Prostate gland (tissue), 2 donors: ENCODE data around the gene PANK1. TPM values are rescaled to one million over a fixed set of nuclear protein-coding genes. Genes with fewer than 3 reads are reported as not detected.

ENCODE experiments used
- DNase-seq: peaks from one replicate; pipeline ENCODE4 v3.0.0-alpha.2; 2019; ENCODE audit warnings: low spot score
- H3K27ac ChIP-seq, 2 donors: fragments of 200-600 bp; sonication (generic); 2 replicates each; pipeline ENCODE4 v1.5.1; 2017 to 2019
- H3K27me3 ChIP-seq: fragments of 200-600 bp; sonication (generic); replicated peaks from 2 replicates; pipeline ENCODE4 v1.5.1; 2019; ENCODE audit not compliant: insufficient read depth
- H3K36me3 ChIP-seq, 2 donors: fragments of 200-600 bp; sonication (generic); 1 replicate in 1 of 2; 2 replicates in 1 of 2; pipeline versions ENCODE4 v1.5.1 to v1.8.1; 2017 to 2019
- H3K4me1 ChIP-seq: fragments of 200-600 bp; sonication (generic); replicated peaks from 2 replicates; pipeline ENCODE4 v1.5.1; 2019
- H3K4me3 ChIP-seq, 2 donors: fragments of 200-600 bp; sonication (generic); 2 replicates each; pipeline ENCODE4 v1.5.1; 2017 to 2019
- H3K9me3 ChIP-seq: fragments of 200-600 bp; sonication (generic); 2 replicates; pipeline ENCODE4 v1.5.1; 2017
- POLR2A ChIP-seq: fragments of 450-650 bp; IDR thresholded peaks from one replicate; pipeline ENCODE4 v1.6.1; 2016; ENCODE audit warnings: antibody characterized with exemption, mild to moderate bottlenecking
- POLR2AphosphoS5 ChIP-seq: sonication (generic); formaldehyde crosslinking; IDR thresholded peaks from one replicate; pipeline ENCODE4 v1.6.1; 2017; ENCODE audit warnings: antibody characterized with exemption
- WGBS: methylation state at CpG from one replicate; pipeline ENCODE4 v1.1.5; 2018; 5-methylcytosine and 5-hydroxymethylcytosine counted together
- intact Hi-C: fragments of 100-400 bp; cut with DNase I; formaldehyde crosslinking; loops from one replicate; pipeline ENCODE4 v1.14.2; 2022
- total RNA-seq, 2 donors: library from RNA; depleted of rRNA; stranded (reverse); fragments of >200 nt; gene quantifications; one replicate each; pipeline ENCODE4 v1.1.0, GENCODE V29; 2016
- TF ChIP-seq, protein P1 (sequence below), 4 experiments: fragments of 200-600 bp in 2 of 4; fragments of 450-650 bp in 2 of 4; sonication (generic) in 2 of 4; IDR thresholded peaks; 1 replicate in 3 of 4; 2 replicates in 1 of 4; pipeline ENCODE4 v1.5.1; 2016 to 2019; ENCODE audit warnings: antibody characterized with exemption in 4 of 4, mild to moderate bottlenecking in 2 of 4, moderate library complexity in 2 of 4

The PANK1 gene
- total RNA-seq, 2 donors from 2014 or later: 3.1 to 16.0 TPM

DNA sequence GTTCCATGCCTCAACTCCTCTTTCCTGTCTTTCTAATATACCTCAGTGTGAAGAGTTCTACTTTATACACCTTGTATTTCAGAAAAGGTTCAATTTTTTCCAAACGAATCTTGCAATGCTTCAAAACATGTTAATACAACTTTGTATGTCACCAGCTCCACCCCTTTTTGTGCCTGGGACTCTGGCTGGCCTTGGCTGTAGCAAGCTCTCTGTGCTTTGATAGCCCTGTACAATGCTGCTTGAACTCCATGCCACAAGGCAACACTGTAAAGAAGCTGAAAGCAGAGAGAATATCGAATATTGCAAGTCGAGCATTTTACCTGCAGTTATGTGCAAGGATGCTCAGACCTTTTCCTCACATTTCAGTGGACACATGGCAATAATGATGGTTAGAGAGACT lies 52.5 kb downstream of the PANK1 start:
- Histone ChIP-seq H3K4me3 (no peak overlapping the region), H3K36me3 (no peaks in the 10 kb centered on the region), H3K27me3 (no peaks in the 10 kb centered on the region), H3K27ac (no peak overlapping the region), H3K9me3 (no peaks in the 10 kb centered on the region), H3K4me1 (no peaks in the 10 kb centered on the region)
- no peak for DNase-seq
- 93% methylated on average over 3 of the region's 3 CpGs for WGBS
- TF ChIP-seq POLR2A (no peak), POLR2AphosphoS5 (no peak)
- TF ChIP-seq, protein P1, sequence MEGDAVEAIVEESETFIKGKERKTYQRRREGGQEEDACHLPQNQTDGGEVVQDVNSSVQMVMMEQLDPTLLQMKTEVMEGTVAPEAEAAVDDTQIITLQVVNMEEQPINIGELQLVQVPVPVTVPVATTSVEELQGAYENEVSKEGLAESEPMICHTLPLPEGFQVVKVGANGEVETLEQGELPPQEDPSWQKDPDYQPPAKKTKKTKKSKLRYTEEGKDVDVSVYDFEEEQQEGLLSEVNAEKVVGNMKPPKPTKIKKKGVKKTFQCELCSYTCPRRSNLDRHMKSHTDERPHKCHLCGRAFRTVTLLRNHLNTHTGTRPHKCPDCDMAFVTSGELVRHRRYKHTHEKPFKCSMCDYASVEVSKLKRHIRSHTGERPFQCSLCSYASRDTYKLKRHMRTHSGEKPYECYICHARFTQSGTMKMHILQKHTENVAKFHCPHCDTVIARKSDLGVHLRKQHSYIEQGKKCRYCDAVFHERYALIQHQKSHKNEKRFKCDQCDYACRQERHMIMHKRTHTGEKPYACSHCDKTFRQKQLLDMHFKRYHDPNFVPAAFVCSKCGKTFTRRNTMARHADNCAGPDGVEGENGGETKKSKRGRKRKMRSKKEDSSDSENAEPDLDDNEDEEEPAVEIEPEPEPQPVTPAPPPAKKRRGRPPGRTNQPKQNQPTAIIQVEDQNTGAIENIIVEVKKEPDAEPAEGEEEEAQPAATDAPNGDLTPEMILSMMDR (IDR thresholded peaks at IDR 0.05): no peak
- intact Hi-C loops: no loop called here

DNA sequence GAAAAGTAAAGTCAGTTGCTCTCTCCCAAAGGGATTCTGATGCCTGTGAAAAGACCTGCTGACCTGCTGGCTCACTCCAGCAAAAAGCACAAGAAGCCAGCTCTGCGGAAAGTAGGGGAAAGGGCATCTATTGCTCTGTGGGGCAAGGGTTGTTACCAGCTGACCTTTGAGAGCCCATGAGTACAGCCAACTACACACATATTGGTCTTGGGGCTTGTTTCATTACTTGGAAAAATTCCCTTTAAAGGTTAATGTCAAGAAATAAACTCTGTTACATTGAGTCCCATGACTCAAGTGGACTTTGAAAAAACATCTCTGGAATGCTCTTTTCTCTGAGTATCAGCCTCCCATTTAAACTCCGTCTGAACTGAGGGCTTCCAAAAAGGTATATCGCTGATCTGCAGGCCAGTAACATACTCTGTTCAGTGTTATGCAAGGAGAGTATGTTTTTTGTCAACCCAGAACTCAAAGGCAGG lies 53.2 kb downstream of the PANK1 start:
- Histone ChIP-seq H3K27me3 (no peaks in the 10 kb centered on the region), H3K36me3 (no peaks in the 10 kb centered on the region), H3K9me3 (no peaks in the 10 kb centered on the region), H3K4me1 (no peaks in the 10 kb centered on the region), H3K4me3 (no peak overlapping the region), H3K27ac (no peak overlapping the region)
- 79% methylated on average over 3 of the region's 3 CpGs for WGBS
- intact Hi-C loops: no loop called here
- no peak for DNase-seq
- no peak for TF ChIP-seq POLR2A
- no peak for TF ChIP-seq POLR2AphosphoS5
- TF ChIP-seq, protein P1 (IDR thresholded peaks at IDR 0.05): no peak

DNA sequence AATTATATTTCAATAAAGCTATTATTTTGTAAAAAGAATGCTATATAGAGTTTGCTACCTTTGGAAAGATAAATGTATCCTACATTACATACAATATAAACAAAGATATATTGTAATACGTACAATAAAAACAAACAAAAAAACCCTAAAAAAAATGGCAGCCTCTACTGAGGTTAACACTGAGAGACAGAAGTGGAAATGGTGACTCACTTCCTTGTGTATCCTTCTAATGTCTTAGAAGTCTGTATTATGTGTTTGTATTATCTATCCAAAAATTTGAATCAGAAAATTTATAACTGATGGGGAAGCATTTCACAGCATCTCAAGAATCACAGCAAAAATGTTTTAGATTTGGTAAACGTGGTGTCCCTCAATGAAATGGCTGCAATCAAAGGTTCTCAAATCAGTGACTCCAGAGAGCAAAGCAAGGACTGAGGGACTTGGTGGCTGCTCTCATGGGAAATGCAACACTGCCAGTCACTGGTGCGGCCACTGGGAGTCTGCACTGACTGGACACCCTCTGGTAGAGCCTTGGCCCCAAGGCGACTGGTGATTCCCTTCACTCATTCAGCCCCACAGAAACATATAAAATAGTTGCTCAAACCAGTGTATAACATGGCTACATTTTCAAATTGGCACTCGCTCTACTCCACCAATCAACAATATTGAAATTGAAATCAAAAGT lies 53.8 kb downstream of the PANK1 start:
- no peak for DNase-seq
- no peaks in the 10 kb centered on the region for H3K9me3 ChIP-seq
- no peak overlapping the region for H3K4me3 ChIP-seq
- no peak overlapping the region for H3K27ac ChIP-seq
- no peaks in the 10 kb centered on the region for H3K27me3 ChIP-seq
- no peaks in the 10 kb centered on the region for H3K36me3 ChIP-seq
- WGBS: 93% methylated on average over 5 of the region's 5 CpGs
- no peak for TF ChIP-seq POLR2A
- no peak for TF ChIP-seq POLR2AphosphoS5
- TF ChIP-seq, protein P1 (IDR thresholded peaks at IDR 0.05): no peak
- intact Hi-C loops: no loop called here
- no peaks in the 10 kb centered on the region for H3K4me1 ChIP-seq

DNA sequence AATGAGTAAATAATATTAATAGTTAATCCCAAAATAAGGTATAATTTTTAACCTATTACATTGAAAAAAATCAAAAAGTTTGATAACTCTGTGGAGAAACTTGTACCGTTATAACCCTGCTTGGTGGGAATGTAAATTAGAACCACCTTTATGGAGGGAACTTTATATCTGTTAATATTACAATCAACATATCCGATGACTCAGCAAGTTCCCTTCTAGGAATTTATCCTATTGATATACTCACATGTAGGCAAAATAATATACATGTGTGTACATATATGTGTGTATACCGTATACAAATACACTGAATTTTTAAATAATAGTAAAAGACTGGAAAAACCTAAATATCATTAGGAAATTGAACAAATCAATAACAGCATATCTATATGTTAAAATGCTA lies 54.7 kb downstream of the PANK1 start:
- intact Hi-C loops: no loop called here
- TF ChIP-seq POLR2A (no peak), POLR2AphosphoS5 (no peak)
- TF ChIP-seq, protein P1 (IDR thresholded peaks at IDR 0.05): no peak
- Histone ChIP-seq H3K9me3 (no peaks in the 10 kb centered on the region), H3K27me3 (no peaks in the 10 kb centered on the region), H3K4me3 (no peak overlapping the region), H3K4me1 (no peaks in the 10 kb centered on the region), H3K27ac (no peak overlapping the region), H3K36me3 (no peaks in the 10 kb centered on the region)
- DNase-seq: no peak
- WGBS: 96% methylated on average over 3 of the region's 3 CpGs

GRCh38 chr10:89589101-89589720 lies 55.8 kb downstream of the PANK1 start:
- intact Hi-C loops: no loop called here
- H3K27me3 ChIP-seq: no peaks in the 10 kb centered on the region
- no peak overlapping the region for H3K27ac ChIP-seq

More at GRCh38 chr10:89589101-89589720, 55.8 kb downstream of the PANK1 start:
- H3K4me1 ChIP-seq: no peaks in the 10 kb centered on the region
- H3K4me3 ChIP-seq: no peak overlapping the region
- TF ChIP-seq POLR2A: no peak
- no peaks in the 10 kb centered on the region for H3K9me3 ChIP-seq
- no peak for DNase-seq
- H3K36me3 ChIP-seq: no peaks in the 10 kb centered on the region
- WGBS: 80% methylated on average over 5 of the region's 5 CpGs
